ENCODE measurements around the gene PIP4P1. TPM values are rescaled to one million over a fixed set of nuclear protein-coding genes. Genes with fewer than 3 reads are reported as not detected.

Gene PIP4P1
- total and polyA plus RNA-seq, 2 of the 8 experiments (the other 6 are each of a cell fraction or from before 2014, with no cell fraction given) = 29.5 to 60.0 TPM

DNA sequence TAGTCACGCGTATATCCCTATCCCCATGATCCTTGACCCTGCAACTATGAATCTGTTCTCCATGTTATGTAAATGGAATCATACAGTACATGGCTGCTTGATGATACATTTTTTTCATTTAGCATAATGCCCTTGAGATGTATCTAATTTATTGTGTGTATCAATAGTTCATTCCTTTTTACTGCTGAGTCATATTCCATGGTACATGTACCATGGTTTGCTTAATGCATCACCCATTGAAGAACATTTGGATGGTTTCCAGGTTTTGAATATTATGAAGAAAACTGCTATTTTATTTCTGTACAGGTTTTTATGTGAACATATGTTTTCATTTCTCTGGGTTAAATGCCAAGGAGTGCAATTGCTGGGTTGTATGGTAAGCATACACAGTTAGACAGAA is 40.1 kb upstream of the PIP4P1 start (continued):
- TF ChIP-seq SP1 (IDR thresholded peaks at IDR 0.05; ENCODE audit: low read depth, low read length) (no peak), EGR1 (IDR thresholded peaks at IDR 0.05; ENCODE audit: borderline replicate concordance, low read depth, low read length) (no peak), EP300 (IDR thresholded peaks at IDR 0.05; ENCODE audit: borderline replicate concordance in 1 of 2, low read depth in 2 of 2, low read length in 2 of 2) (no peak), KDM4A (IDR thresholded peaks at IDR 0.05; ENCODE audit: low read depth, low read length, severe bottlenecking) (no peak)
- TF ChIP-seq, protein P1, sequence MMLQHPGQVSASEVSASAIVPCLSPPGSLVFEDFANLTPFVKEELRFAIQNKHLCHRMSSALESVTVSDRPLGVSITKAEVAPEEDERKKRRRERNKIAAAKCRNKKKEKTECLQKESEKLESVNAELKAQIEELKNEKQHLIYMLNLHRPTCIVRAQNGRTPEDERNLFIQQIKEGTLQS (IDR thresholded peaks at IDR 0.05; ENCODE audit: insufficient read depth, low read depth, low read length) = no peak
- TF ChIP-seq, protein P2, sequence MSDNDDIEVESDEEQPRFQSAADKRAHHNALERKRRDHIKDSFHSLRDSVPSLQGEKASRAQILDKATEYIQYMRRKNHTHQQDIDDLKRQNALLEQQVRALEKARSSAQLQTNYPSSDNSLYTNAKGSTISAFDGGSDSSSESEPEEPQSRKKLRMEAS (IDR thresholded peaks at IDR 0.05) = no peak
